Gastrocnemius medialis (tissue), 4 donors: ENCODE results near the gene GNAI1. TPM values are rescaled to one million over a fixed set of nuclear protein-coding genes. Genes with fewer than 3 reads are reported as not detected.
"Not testable (repeated sequence)": the region's sequence is repeated elsewhere in the genome, so short reads cannot be mapped to it uniquely, and the experiment has no call there.

Experiments
- ATAC-seq, 2 donors: fragments of 150-250 bp; one replicate each; pipeline ENCODE4 v1.9.1; 2016
- DNase-seq, 2 donors: peaks; one replicate each; pipeline ENCODE4 v3.0.0-alpha.2; 2019
- H3K27ac ChIP-seq, 4 donors: fragments of 200-600 bp; sonication (generic); 1 replicate in 1 of 4; 2 replicates in 3 of 4; pipeline ENCODE4 v1.5.1; 2016 to 2018; ENCODE audit warnings: mild to moderate bottlenecking in 2 of 4, moderate library complexity in 1 of 4
- H3K27me3 ChIP-seq, 3 donors: fragments of 200-600 bp; sonication (generic) in 2 of 3; 1 replicate in 1 of 3; 2 replicates in 2 of 3; pipeline versions ENCODE4 v1.5.1 to v1.6.0; 2016 to 2019; ENCODE audit warnings: mild to moderate bottlenecking in 1 of 3, moderate library complexity in 1 of 3
- H3K36me3 ChIP-seq, 2 donors: fragments of 200-600 bp; sonication (generic) in 1 of 2; one replicate each; pipeline ENCODE4 v1.5.1; 2017 to 2018
- H3K4me1 ChIP-seq, 2 donors: fragments of 200-600 bp; sonication (generic) in 1 of 2; one replicate each; pipeline ENCODE4 v1.5.1; 2016 to 2017; ENCODE audit warnings: mild to moderate bottlenecking in 2 of 2
- H3K4me3 ChIP-seq, 4 donors: fragments of 200-600 bp; sonication (generic) in 3 of 4; 1 replicate in 1 of 4; 2 replicates in 3 of 4; pipeline ENCODE4 v1.5.1; 2016 to 2019; ENCODE audit warnings: mild to moderate bottlenecking in 2 of 4
- H3K9me3 ChIP-seq, 3 donors: fragments of 200-600 bp; sonication (generic) in 2 of 3; 1 replicate in 1 of 3; 2 replicates in 2 of 3; pipeline ENCODE4 v1.5.1; 2016 to 2019
- POLR2A ChIP-seq, 2 donors: fragments of 450-650 bp; IDR thresholded peaks; one replicate each; pipeline ENCODE4 v1.6.1; 2017; ENCODE audit warnings: antibody characterized with exemption in 2 of 2, mild to moderate bottlenecking in 2 of 2, moderate library complexity in 2 of 2
- in situ Hi-C, 4 donors: fragments of 200-750 bp; cut with MboI; loops; one replicate each; pipeline versions ENCODE4 v1.15.0 to v1.8.0; 2017; ENCODE audit warnings: low sequenced_read_pairs in 4 of 4
- intact Hi-C: fragments of 100-400 bp; cut with DNase I; formaldehyde crosslinking; loops from one replicate; pipeline ENCODE4 v1.15.1; 2023; ENCODE audit warnings: low total_unique reads
- total RNA-seq, 4 donors: library from RNA; depleted of rRNA; stranded (reverse); fragments of >200 nt; gene quantifications; one replicate each; pipeline versions ENCODE4 v1.1.0 to v1.2.3, GENCODE V29; 2016
- TF ChIP-seq, protein P1 (sequence below), 5 experiments: fragments of 450-650 bp in 3 of 5; fragments of 200-600 bp in 2 of 5; sonication (generic) in 2 of 5; IDR thresholded peaks in 4 of 5; conservative IDR thresholded peaks in 1 of 5; 1 replicate in 4 of 5; 2 replicates in 1 of 5; pipeline ENCODE4 v1.5.1; 2016 to 2019; ENCODE audit warnings: antibody characterized with exemption in 5 of 5, mild to moderate bottlenecking in 3 of 5, moderate library complexity in 3 of 5

GNAI1 gene
- total RNA-seq, 4 donors from 2014 or later = 6.5 to 13.0 (median 8.3) TPM

DNA sequence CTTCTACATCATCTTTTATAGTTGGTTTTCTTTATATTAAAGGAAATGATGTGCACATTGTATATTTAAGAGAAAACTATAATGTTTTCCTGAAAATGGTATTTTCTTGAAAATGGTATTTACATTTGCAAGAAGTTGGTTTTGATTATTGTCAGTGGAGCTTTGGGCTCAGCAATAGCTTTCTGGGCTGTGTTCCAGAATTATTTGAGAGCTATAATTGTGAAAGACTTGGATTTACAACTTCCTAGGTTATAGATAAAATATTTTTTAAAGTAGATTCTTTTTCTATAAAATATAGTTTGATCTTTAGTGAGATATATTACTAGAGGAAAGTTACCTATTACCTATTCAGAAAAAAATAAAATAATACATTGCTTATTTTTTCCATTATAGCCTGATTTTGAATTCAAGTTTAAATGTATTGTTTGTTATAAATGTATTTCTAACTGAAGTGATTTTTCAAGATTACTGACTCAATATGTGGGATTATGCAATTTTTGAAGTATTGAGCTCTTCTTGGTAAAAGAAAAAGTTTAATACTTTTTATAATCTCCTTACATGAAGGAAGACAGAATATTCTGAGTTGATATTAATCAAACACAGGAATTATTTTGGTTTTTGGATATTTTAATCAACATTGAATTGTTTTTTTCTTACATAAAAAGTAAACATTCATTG is 20.2 kb downstream of the GNAI1 start:
- H3K4me1 ChIP-seq = peaks cover 0 to 5% of the 10 kb centered on the region in 2 donors
- no peak for TF ChIP-seq POLR2A (IDR thresholded peaks at IDR 0.05)
- TF ChIP-seq, protein P1, sequence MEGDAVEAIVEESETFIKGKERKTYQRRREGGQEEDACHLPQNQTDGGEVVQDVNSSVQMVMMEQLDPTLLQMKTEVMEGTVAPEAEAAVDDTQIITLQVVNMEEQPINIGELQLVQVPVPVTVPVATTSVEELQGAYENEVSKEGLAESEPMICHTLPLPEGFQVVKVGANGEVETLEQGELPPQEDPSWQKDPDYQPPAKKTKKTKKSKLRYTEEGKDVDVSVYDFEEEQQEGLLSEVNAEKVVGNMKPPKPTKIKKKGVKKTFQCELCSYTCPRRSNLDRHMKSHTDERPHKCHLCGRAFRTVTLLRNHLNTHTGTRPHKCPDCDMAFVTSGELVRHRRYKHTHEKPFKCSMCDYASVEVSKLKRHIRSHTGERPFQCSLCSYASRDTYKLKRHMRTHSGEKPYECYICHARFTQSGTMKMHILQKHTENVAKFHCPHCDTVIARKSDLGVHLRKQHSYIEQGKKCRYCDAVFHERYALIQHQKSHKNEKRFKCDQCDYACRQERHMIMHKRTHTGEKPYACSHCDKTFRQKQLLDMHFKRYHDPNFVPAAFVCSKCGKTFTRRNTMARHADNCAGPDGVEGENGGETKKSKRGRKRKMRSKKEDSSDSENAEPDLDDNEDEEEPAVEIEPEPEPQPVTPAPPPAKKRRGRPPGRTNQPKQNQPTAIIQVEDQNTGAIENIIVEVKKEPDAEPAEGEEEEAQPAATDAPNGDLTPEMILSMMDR (IDR thresholded peaks at IDR 0.05 in 4 of 5, conservative IDR thresholded peaks at IDR 0.05 in 1 of 5) = no peak
- ATAC-seq (no peak), DNase-seq (no peak)
- intact Hi-C loops (no loop called here), in situ Hi-C loops (no loop called here)
- H3K4me3 ChIP-seq = no peak overlapping the region
- no peaks in the 10 kb centered on the region for H3K27me3 ChIP-seq
- H3K36me3 ChIP-seq = no peaks in the 10 kb centered on the region
- no peak overlapping the region for H3K27ac ChIP-seq
- H3K9me3 ChIP-seq = no peaks in the 10 kb centered on the region

DNA sequence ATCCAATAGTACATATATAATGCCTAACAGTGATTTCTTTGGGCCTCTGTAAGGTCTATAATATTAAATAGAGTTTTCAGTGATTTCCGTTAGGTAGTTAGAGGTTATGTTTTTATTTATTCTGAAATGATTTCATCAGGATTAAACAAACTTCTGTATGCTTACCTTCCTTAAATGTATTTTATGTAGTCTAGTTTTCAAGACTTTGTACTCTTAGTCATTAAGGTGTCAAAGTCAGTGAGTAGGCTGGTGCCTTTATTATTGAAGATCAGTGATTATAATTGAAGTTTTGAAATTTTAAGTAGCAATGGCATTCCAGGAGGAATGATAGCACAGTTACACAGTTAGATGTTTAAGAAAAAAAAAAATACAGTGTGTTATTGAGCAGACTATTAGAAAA is 20.7 kb downstream of the GNAI1 start:
- no peak for TF ChIP-seq POLR2A (IDR thresholded peaks at IDR 0.05)
- TF ChIP-seq, protein P1 (IDR thresholded peaks at IDR 0.05 in 4 of 5, conservative IDR thresholded peaks at IDR 0.05 in 1 of 5) = no peak
- in situ Hi-C loops = no loop called here
- Histone ChIP-seq H3K4me1 (peaks cover 0 to 5% of the 10 kb centered on the region in 2 donors), H3K27me3 (no peaks in the 10 kb centered on the region), H3K4me3 (no peak overlapping the region), H3K9me3 (no peaks in the 10 kb centered on the region), H3K27ac (no peak overlapping the region), H3K36me3 (no peaks in the 10 kb centered on the region)
- DNase-seq = no peak
- ATAC-seq = no peak
- intact Hi-C loops = no loop called here

DNA sequence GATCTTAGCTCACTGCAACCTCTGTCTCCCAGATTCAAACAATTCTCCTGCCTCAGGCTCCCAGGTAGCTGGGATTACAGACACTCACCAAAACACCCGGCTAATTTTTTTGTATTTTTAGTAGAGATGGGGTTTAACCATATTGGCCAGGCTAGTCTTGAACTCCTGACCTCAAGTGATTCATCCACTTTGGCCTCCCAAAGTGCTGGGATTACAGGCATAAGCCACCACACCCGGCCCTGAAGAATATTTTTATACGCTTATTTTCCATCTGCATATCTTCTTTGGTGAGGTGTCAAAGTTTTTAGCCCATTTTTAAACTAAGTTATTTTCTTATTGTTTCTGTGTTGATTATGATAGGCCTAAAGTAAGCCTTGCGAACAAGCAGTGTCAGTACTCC is 23.1 kb downstream of the GNAI1 start:
- ATAC-seq, H3K4me1 ChIP-seq, H3K36me3 ChIP-seq, in situ Hi-C loops, H3K4me3 ChIP-seq, H3K27me3 ChIP-seq, H3K9me3 ChIP-seq, H3K27ac ChIP-seq, DNase-seq, intact Hi-C loops: not testable (repeated sequence)

DNA sequence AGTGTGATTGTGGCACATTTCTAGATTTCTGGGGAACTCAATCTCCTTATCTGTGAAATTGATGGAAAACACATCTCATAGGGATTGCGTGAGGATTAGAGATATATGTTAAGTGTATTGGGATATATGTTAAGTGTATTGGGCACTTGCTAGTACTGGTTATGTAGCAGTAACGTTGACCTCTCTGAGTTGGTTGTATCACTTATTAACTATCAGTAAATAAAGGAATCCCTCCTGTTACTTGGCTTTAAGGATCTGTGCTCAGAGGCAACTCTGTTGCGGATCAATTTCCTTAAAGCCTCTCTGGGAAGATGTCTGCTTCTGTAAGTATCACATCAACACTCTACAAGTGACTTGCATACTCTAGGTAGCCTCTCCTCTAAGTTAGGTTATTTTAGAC is 25.2 kb downstream of the GNAI1 start:
- Histone ChIP-seq H3K27me3 (no peaks in the 10 kb centered on the region), H3K27ac (no peak overlapping the region), H3K4me3 (no peak overlapping the region), H3K9me3 (no peaks in the 10 kb centered on the region), H3K36me3 (no peaks in the 10 kb centered on the region), H3K4me1 (peaks cover 0 to 5% of the 10 kb centered on the region in 2 donors)
- no peak for ATAC-seq
- TF ChIP-seq POLR2A (IDR thresholded peaks at IDR 0.05) = no peak
- TF ChIP-seq, protein P1 (IDR thresholded peaks at IDR 0.05 in 4 of 5, conservative IDR thresholded peaks at IDR 0.05 in 1 of 5) = no peak
- intact Hi-C loops (no loop called here), in situ Hi-C loops (no loop called here)
- no peak for DNase-seq

DNA sequence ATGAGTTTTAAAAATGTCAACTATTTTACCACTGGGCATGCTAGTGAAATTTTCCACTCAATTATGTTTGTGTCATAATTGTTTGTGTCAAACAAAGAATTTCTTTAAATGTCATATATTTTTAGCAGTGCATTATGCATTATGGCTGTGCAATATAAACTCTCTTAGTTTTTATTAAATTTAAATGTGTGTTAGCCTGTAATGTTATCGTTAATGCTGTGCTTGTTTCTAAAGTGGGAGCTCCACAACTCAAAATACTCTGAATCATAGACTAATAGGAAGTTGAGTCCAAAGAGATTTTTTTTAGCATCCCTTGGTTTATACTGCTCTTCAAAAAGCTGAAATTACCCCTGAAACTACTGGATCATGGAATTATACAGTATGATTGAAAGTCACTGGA is 26.8 kb downstream of the GNAI1 start:
- in situ Hi-C loops = no loop called here
- H3K4me1 ChIP-seq = peaks cover 0 to 5% of the 10 kb centered on the region in 2 donors
- H3K27me3 ChIP-seq = no peaks in the 10 kb centered on the region
- no peaks in the 10 kb centered on the region for H3K9me3 ChIP-seq
- no peak overlapping the region for H3K4me3 ChIP-seq
- no peak overlapping the region for H3K27ac ChIP-seq
- TF ChIP-seq, protein P1 (IDR thresholded peaks at IDR 0.05 in 4 of 5, conservative IDR thresholded peaks at IDR 0.05 in 1 of 5) = no peak
- TF ChIP-seq POLR2A (IDR thresholded peaks at IDR 0.05) = no peak
- DNase-seq (no peak), ATAC-seq (no peak)
- H3K36me3 ChIP-seq = no peaks in the 10 kb centered on the region
- intact Hi-C loops = no loop called here
